ENCODE results near the gene PPL. TPM values are rescaled to one million over a fixed set of nuclear protein-coding genes. Genes with fewer than 3 reads are reported as not detected.

Gene PPL
- total RNA-seq, 1 experiment from 2014 or later: 28.5 TPM

- no peak for DNase-seq (ENCODE audit: low spot score)
- no peak overlapping the region for H3K27ac Mint-ChIP-seq
- POLR2A ChIA-PET: no interaction called here
- CTCF ChIA-PET: interaction anchor here (0.6 to 1.7 kb wide), 2 partner anchors 18 to 82 kb away, joined by 3 to 4 read pairs; partner anchors contain the start of gene SEC14L5
- no peak overlapping the region for H3K4me3 Mint-ChIP-seq
- H3K9me3 Mint-ChIP-seq: no peaks in the 10 kb centered on the region
- ATAC-seq: no peak
- TF ChIP-seq NFE2L1 (CRISPR knock-in tag; IDR thresholded peaks at IDR 0.05) (no peak), HMGA2 (CRISPR knock-in tag; IDR thresholded peaks at IDR 0.05) (no peak), NFATC4 (CRISPR knock-in tag; IDR thresholded peaks at IDR 0.05) (no peak), ARID4B (CRISPR knock-in tag; IDR thresholded peaks at IDR 0.05; ENCODE audit: borderline replicate concordance) (no peak), GABPB1 (CRISPR knock-in tag; IDR thresholded peaks at IDR 0.05) (no peak), ATF2 (CRISPR knock-in tag; IDR thresholded peaks at IDR 0.05; ENCODE audit: borderline replicate concordance, low read depth) (no peak), TP53 (CRISPR knock-in tag; IDR thresholded peaks at IDR 0.05) (no peak), ZNF232 (CRISPR knock-in tag; IDR thresholded peaks at IDR 0.05) (no peak), AFF4 (CRISPR knock-in tag; IDR thresholded peaks at IDR 0.05; ENCODE audit: borderline replicate concordance) (no peak), USF1 (CRISPR knock-in tag; IDR thresholded peaks at IDR 0.05) (no peak), ESRRA (CRISPR knock-in tag; IDR thresholded peaks at IDR 0.05; ENCODE audit: borderline replicate concordance) (no peak), ZNF317 (CRISPR knock-in tag; IDR thresholded peaks at IDR 0.05; ENCODE audit: borderline replicate concordance, low read depth) (no peak), ATF6 (CRISPR knock-in tag; IDR thresholded peaks at IDR 0.05) (no peak), ATF3 (CRISPR knock-in tag; conservative IDR thresholded peaks at IDR 0.05) (no peak), ZMAT4 (CRISPR knock-in tag; IDR thresholded peaks at IDR 0.05) (no peak), NR1H2 (CRISPR knock-in tag; IDR thresholded peaks at IDR 0.05) (no peak), IRF1 (CRISPR knock-in tag; IDR thresholded peaks at IDR 0.05) (no peak), MYBL2 (CRISPR knock-in tag; IDR thresholded peaks at IDR 0.05) (no peak)
- H3K27me3 Mint-ChIP-seq (ENCODE audit: low read depth): no peaks in the 10 kb centered on the region; the same call in 1 of the 2 replicates
- H3K4me1 Mint-ChIP-seq: peaks cover 4% of the 10 kb centered on the region; the same call in 1 of the 2 replicates
- H3K36me3 Mint-ChIP-seq: no peaks in the 10 kb centered on the region
Measured at GRCh38 chr16:4976079-4976478, 39.1 kb upstream of the PPL start.
